ENCODE measurements around the gene CDK17.

DNA sequence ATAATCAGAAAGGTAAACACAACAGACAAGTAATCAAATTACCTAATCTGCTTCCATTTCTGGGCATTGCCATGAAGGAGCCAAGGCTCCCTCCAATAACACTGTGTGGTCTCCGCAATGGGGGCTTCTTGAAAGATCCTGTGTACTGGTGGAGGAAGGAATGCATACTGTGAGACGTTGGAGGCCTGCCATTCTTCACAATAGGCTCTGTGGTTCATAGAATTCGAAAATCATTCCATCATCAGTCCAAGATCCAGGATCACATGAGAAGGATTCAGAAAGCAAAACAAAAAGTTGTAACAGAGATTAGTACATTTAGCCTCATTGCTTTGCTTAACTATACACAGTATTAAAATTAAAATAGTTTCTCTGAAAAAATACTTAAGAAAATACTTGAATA is 76.3 kb downstream of the CDK17 start:
- TF ChIP-seq, protein P1, sequence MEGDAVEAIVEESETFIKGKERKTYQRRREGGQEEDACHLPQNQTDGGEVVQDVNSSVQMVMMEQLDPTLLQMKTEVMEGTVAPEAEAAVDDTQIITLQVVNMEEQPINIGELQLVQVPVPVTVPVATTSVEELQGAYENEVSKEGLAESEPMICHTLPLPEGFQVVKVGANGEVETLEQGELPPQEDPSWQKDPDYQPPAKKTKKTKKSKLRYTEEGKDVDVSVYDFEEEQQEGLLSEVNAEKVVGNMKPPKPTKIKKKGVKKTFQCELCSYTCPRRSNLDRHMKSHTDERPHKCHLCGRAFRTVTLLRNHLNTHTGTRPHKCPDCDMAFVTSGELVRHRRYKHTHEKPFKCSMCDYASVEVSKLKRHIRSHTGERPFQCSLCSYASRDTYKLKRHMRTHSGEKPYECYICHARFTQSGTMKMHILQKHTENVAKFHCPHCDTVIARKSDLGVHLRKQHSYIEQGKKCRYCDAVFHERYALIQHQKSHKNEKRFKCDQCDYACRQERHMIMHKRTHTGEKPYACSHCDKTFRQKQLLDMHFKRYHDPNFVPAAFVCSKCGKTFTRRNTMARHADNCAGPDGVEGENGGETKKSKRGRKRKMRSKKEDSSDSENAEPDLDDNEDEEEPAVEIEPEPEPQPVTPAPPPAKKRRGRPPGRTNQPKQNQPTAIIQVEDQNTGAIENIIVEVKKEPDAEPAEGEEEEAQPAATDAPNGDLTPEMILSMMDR (IDR thresholded peaks at IDR 0.05), result no peak
- TF ChIP-seq POLR2AphosphoS5 (IDR thresholded peaks at IDR 0.05) (no peak), POLR2A (IDR thresholded peaks at IDR 0.05) (no peak), EP300 (IDR thresholded peaks at IDR 0.05) (no peak)
